SK-N-SH (cell line): Measurements from ENCODE around the gene YTHDF1.

Experiments used
- ELF1 ChIP-seq: IDR thresholded peaks from 2 replicates; pipeline ENCODE4 v1.4.0; 2012
- EP300 ChIP-seq, 2 experiments: IDR thresholded peaks; 2 replicates each; pipeline versions ENCODE4 v1.4.0 to v1.6.1; 2012; ENCODE audit warnings: borderline replicate concordance in 1 of 2, low read depth in 1 of 2, low read length in 1 of 2
- EZH2phosphoT487 ChIP-seq: fragments of 200-600 bp; sonication (generic); IDR thresholded peaks from 2 replicates; pipeline ENCODE4 v1.6.1; 2017; ENCODE audit warnings: low read depth, mixed run types, mild to moderate bottlenecking, antibody characterized with exemption, moderate library complexity, borderline replicate concordance
- POLR2AphosphoS5 ChIP-seq: IDR thresholded peaks from 2 replicates; pipeline ENCODE4 v1.6.1; 2012; ENCODE audit warnings: low read depth, low read length
- RXRA ChIP-seq: IDR thresholded peaks from 2 replicates; pipeline ENCODE4 v1.4.0; 2012; ENCODE audit warnings: low read depth, mild to moderate bottlenecking, borderline replicate concordance
- SIN3A ChIP-seq: IDR thresholded peaks from 2 replicates; pipeline ENCODE4 v1.6.1; 2012; ENCODE audit warnings: low read depth, mild to moderate bottlenecking, low read length, moderate library complexity, borderline replicate concordance
- TF ChIP-seq, protein P1 (sequence below): fragments of 200-600 bp; sonication (generic); IDR thresholded peaks from 2 replicates; pipeline ENCODE4 v1.6.1; 2017; ENCODE audit warnings: antibody characterized with exemption, mild to moderate bottlenecking, moderate library complexity
- TF ChIP-seq, protein P2 (sequence below): IDR thresholded peaks from 2 replicates; pipeline ENCODE4 v1.6.1; 2012; ENCODE audit warnings: mild to moderate bottlenecking, low read depth, low read length, moderate library complexity

DNA sequence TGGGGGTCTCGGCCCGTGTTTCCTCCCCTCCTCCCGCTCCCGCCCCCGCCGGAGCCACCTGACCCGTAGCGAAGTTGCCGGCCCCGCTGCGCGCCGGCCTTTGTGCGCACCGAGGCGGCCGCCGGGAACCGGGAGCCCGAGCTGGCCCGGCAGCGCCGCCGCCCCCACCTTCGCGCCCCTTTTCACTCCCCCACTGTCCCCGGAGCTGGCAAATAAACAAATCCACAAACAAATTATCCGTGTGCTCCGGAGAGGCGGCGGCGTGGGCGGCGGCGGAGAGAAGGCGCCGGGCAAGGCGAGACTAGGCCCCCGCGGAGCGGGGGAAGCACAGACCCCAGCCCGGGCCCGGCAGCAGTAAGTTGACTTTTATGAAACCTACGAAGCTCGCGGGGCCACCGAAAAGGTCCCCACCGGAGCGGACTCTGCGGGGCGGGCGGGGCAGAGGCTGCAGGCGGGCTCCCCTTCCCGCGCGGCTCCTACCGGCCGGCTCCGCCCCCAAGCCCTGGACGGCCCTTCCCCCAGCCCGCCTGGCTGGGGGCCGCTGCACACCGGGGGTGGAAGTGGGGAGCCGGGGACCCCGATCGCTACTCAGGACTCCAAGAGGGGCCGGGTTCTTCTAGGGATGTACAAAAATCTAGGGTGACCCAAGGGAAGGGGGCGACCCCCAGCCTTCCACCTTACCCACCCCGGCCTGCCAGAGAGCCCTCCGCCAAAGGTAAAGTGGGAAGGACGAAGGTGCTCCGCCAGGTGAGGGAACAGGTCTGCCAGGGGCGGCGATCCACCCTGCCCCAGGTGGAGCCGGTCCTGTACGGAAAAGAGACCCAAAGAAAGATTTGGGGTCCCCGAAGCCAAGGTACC lies 40.7 kb downstream of the YTHDF1 start:
- TF ChIP-seq EZH2phosphoT487, result no peak
- TF ChIP-seq RXRA, result no peak
- no peak for TF ChIP-seq EP300 (IDR thresholded peaks at IDR 0.05; ENCODE audit: borderline replicate concordance in 1 of 2, low read depth in 1 of 2, low read length in 1 of 2)
- TF ChIP-seq, protein P1, sequence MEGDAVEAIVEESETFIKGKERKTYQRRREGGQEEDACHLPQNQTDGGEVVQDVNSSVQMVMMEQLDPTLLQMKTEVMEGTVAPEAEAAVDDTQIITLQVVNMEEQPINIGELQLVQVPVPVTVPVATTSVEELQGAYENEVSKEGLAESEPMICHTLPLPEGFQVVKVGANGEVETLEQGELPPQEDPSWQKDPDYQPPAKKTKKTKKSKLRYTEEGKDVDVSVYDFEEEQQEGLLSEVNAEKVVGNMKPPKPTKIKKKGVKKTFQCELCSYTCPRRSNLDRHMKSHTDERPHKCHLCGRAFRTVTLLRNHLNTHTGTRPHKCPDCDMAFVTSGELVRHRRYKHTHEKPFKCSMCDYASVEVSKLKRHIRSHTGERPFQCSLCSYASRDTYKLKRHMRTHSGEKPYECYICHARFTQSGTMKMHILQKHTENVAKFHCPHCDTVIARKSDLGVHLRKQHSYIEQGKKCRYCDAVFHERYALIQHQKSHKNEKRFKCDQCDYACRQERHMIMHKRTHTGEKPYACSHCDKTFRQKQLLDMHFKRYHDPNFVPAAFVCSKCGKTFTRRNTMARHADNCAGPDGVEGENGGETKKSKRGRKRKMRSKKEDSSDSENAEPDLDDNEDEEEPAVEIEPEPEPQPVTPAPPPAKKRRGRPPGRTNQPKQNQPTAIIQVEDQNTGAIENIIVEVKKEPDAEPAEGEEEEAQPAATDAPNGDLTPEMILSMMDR, result no peak
- TF ChIP-seq, protein P2, sequence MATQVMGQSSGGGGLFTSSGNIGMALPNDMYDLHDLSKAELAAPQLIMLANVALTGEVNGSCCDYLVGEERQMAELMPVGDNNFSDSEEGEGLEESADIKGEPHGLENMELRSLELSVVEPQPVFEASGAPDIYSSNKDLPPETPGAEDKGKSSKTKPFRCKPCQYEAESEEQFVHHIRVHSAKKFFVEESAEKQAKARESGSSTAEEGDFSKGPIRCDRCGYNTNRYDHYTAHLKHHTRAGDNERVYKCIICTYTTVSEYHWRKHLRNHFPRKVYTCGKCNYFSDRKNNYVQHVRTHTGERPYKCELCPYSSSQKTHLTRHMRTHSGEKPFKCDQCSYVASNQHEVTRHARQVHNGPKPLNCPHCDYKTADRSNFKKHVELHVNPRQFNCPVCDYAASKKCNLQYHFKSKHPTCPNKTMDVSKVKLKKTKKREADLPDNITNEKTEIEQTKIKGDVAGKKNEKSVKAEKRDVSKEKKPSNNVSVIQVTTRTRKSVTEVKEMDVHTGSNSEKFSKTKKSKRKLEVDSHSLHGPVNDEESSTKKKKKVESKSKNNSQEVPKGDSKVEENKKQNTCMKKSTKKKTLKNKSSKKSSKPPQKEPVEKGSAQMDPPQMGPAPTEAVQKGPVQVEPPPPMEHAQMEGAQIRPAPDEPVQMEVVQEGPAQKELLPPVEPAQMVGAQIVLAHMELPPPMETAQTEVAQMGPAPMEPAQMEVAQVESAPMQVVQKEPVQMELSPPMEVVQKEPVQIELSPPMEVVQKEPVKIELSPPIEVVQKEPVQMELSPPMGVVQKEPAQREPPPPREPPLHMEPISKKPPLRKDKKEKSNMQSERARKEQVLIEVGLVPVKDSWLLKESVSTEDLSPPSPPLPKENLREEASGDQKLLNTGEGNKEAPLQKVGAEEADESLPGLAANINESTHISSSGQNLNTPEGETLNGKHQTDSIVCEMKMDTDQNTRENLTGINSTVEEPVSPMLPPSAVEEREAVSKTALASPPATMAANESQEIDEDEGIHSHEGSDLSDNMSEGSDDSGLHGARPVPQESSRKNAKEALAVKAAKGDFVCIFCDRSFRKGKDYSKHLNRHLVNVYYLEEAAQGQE, result no peak
- TF ChIP-seq SIN3A, result no peak
- no peak for TF ChIP-seq POLR2AphosphoS5
- no peak for TF ChIP-seq ELF1
